Measurements from ENCODE around the gene CHCHD5. TPM values are rescaled to one million over a fixed set of nuclear protein-coding genes. Genes with fewer than 3 reads are reported as not detected.

CHCHD5 gene
- total RNA-seq, 2 donors from 2014 or later: 26.3 to 35.4 TPM

Small RNA genes lying within 50 kb of the gene (small RNA-seq; reads per million reads assigned to genes)
- gene RF00019: 0 reads per million in 2 donors

Other genes with a start within 250 kb of the CHCHD5 start
- gene RGPD8, start 151.0 kb upstream of the CHCHD5 start, total RNA-seq: 10 to 100 TPM; 14.3 to 15.6 TPM
- gene TTL, start 102.5 kb upstream of the CHCHD5 start, total RNA-seq: 10 to 100 TPM in 1 of 2 donors, 1 to 10 TPM in 1; 8.2 to 12.0 TPM
- gene POLR1B, start 42.1 kb upstream of the CHCHD5 start, total RNA-seq: 10 to 100 TPM; 13.1 to 14.0 TPM
- 10 to 100 TPM; 10.7 to 34.1 TPM for gene SLC20A1, start 61.3 kb downstream of the CHCHD5 start, total RNA-seq
- under 1 TPM in 1 of 2 donors, not detected in 1; 0.23 TPM for gene NT5DC4, start 136.4 kb downstream of the CHCHD5 start, total RNA-seq
- gene CKAP2L, start 180.0 kb downstream of the CHCHD5 start, total RNA-seq: 1 to 10 TPM in 1 of 2 donors, under 1 TPM in 1; 0.23 to 3.1 TPM
- gene IL1A, start 199.9 kb downstream of the CHCHD5 start, total RNA-seq: 10 to 100 TPM in 1 of 2 donors, not detected in 1; 27.4 TPM